H1 (cell line): ENCODE measurements around the gene ZNF550. TPM values are rescaled to one million over a fixed set of nuclear protein-coding genes. Genes with fewer than 3 reads are reported as not detected.
"Not testable (repeated sequence)": the region's sequence is repeated elsewhere in the genome, so short reads cannot be mapped to it uniquely, and the experiment has no call there.

Experiments used
- CTCF ChIA-PET: fragments of 300-600 bp; sonication (Branson Sonifier 250); formaldehyde crosslinking; loops from one replicate; lab custom pipeline; 2021; ENCODE audit not compliant: partially characterized antibody; lab: Charles Lee
- POLR2A ChIA-PET: fragments of 300-600 bp; sonication (Branson Sonifier 250); formaldehyde crosslinking; loops from one replicate; lab custom pipeline; 2021; ENCODE audit warnings: inconsistent platforms; ENCODE audit not compliant: partially characterized antibody; lab: Charles Lee
- DNase-seq, 2 experiments: peaks; one replicate each; pipeline versions ENCODE4 v3.0.0 to v3.0.0-alpha.2; 2010 to 2022; ENCODE audit warnings: low spot score in 2 of 2, low read depth in 1 of 2, mixed read lengths in 1 of 2
- FAIRE-seq: peaks from 2 replicates; lab custom pipeline; 2011; peaks lifted over from hg19 to GRCh38; lab: Jason Lieb, UNC
- H2AFZ ChIP-seq: 2 replicates; pipeline ENCODE4 v1.8.1; 2012; ENCODE audit warnings: low read length, inconsistent platforms
- H2AK5ac ChIP-seq: 2 replicates; pipeline ENCODE4 v1.6.1; 2013; ENCODE audit warnings: low read depth, low read length
- H2BK120ac ChIP-seq: replicated peaks from 2 replicates; pipeline ENCODE3; 2013; ENCODE audit warnings: low read depth, low read length, inconsistent platforms
- H2BK12ac ChIP-seq: 2 replicates; pipeline ENCODE4 v1.6.1; 2013; ENCODE audit warnings: low read depth, low read length
- H2BK15ac ChIP-seq: 2 replicates; pipeline ENCODE4 v1.6.1; 2013; ENCODE audit warnings: low read length
- H2BK20ac ChIP-seq: 2 replicates; pipeline ENCODE4 v1.6.1; 2013; ENCODE audit warnings: low read length
- H2BK5ac ChIP-seq: 2 replicates; pipeline ENCODE4 v1.6.1; 2013; ENCODE audit warnings: low read depth, low read length
- H3K14ac ChIP-seq: 2 replicates; pipeline ENCODE4 v1.6.1; 2013; ENCODE audit warnings: inconsistent platforms; ENCODE audit not compliant: insufficient read length
- H3K18ac ChIP-seq: 2 replicates; pipeline ENCODE4 v1.6.1; 2013; ENCODE audit warnings: low read length; ENCODE audit errors: extremely low read depth
- H3K23ac ChIP-seq: 2 replicates; pipeline ENCODE4 v1.6.1; 2013; ENCODE audit warnings: inconsistent platforms; ENCODE audit not compliant: insufficient read length
- H3K23me2 ChIP-seq: 2 replicates; pipeline ENCODE4 v1.6.1; 2013; ENCODE audit warnings: low read depth, low read length
- H3K27ac ChIP-seq: 2 replicates; pipeline ENCODE4 v1.6.1; 2011; ENCODE audit warnings: low read depth, low read length, inconsistent platforms
- H3K27me3 ChIP-seq, 4 experiments: replicated peaks in 1 of 4; 1 replicate in 1 of 4; 2 replicates in 3 of 4; pipeline versions ENCODE4 v1.6.1 to v1.8.1; 2011 to 2013; ENCODE audit warnings: low read length in 3 of 4, mild to moderate bottlenecking in 3 of 4, inconsistent platforms in 2 of 4, mixed read lengths in 2 of 4, moderate library complexity in 1 of 4; ENCODE audit not compliant: control insufficient read depth in 3 of 4, insufficient read depth in 3 of 4; ENCODE audit errors: extremely low read depth in 1 of 4
- H3K36me3 ChIP-seq, 4 experiments: 2 replicates each; pipeline versions ENCODE4 v1.6.1 to v1.8.1; 2011 to 2013; ENCODE audit warnings: mild to moderate bottlenecking in 4 of 4, low read length in 3 of 4, moderate library complexity in 2 of 4, control low read depth in 1 of 4, inconsistent platforms in 1 of 4; ENCODE audit not compliant: insufficient read depth in 4 of 4, control insufficient read depth in 2 of 4
- H3K4ac ChIP-seq: replicated peaks from 2 replicates; pipeline ENCODE3; 2013; ENCODE audit warnings: low read length, low read depth, mixed read lengths, inconsistent platforms; ENCODE audit not compliant: insufficient read length
- H3K4me1 ChIP-seq, 4 experiments: replicated peaks in 1 of 4; 1 replicate in 1 of 4; 2 replicates in 3 of 4; pipeline versions ENCODE4 v1.6.1 to v1.8.1; 2011 to 2013; ENCODE audit warnings: low read length in 3 of 4, inconsistent platforms in 2 of 4, mixed read lengths in 1 of 4; ENCODE audit not compliant: insufficient read depth in 4 of 4, control insufficient read depth in 3 of 4
- H3K4me2 ChIP-seq, 2 experiments: 2 replicates each; pipeline versions ENCODE4 v1.6.1 to v1.8.1; 2011 to 2013; ENCODE audit warnings: low read depth in 2 of 2, low read length in 2 of 2, control low read depth in 1 of 2, inconsistent platforms in 1 of 2, mild to moderate bottlenecking in 1 of 2; ENCODE audit not compliant: insufficient read depth in 1 of 2
- H3K4me3 ChIP-seq, 4 experiments: fragments of 200-600, 300-600 bp in 1 of 4; sonication (generic), shearing (Covaris generic), sonication (Bioruptor Twin) in 1 of 4; 2 replicates each; pipeline versions ENCODE4 v1.5.1 to v1.8.1; 2011 to 2016; ENCODE audit warnings: low read length in 4 of 4, low read depth in 3 of 4, control low read depth in 2 of 4, inconsistent platforms in 2 of 4, mild to moderate bottlenecking in 2 of 4, mixed read lengths in 1 of 4, moderate library complexity in 1 of 4; ENCODE audit not compliant: insufficient read depth in 2 of 4; ENCODE audit errors: extremely low read depth in 1 of 4
- H3K56ac ChIP-seq: replicated peaks from 2 replicates; pipeline ENCODE3; 2013; ENCODE audit warnings: low read depth, mild to moderate bottlenecking, mixed read lengths, low read length, inconsistent platforms; ENCODE audit not compliant: insufficient read length
- H3K79me1 ChIP-seq: 2 replicates; pipeline ENCODE4 v1.6.1; 2013; ENCODE audit warnings: low read depth, low read length, control low read depth
- H3K79me2 ChIP-seq, 2 experiments: 2 replicates each; pipeline versions ENCODE4 v1.6.1 to v1.8.1; 2012 to 2013; ENCODE audit warnings: low read length in 2 of 2, mild to moderate bottlenecking in 2 of 2, inconsistent platforms in 1 of 2; ENCODE audit not compliant: insufficient read depth in 2 of 2, control insufficient read depth in 1 of 2
- H3K9ac ChIP-seq, 4 experiments: replicated peaks in 1 of 4; 1 replicate in 1 of 4; 2 replicates in 3 of 4; pipeline versions ENCODE4 v1.6.1 to v1.8.1; 2011 to 2013; ENCODE audit warnings: low read depth in 3 of 4, low read length in 3 of 4, control low read depth in 2 of 4, mild to moderate bottlenecking in 2 of 4, moderate library complexity in 2 of 4, inconsistent platforms in 1 of 4; ENCODE audit errors: extremely low read depth in 1 of 4
- H3K9me3 ChIP-seq, 2 experiments: 2 replicates each; pipeline versions ENCODE4 v1.6.1 to v1.8.1; 2012 to 2013; ENCODE audit warnings: mild to moderate bottlenecking in 2 of 2, moderate library complexity in 2 of 2, control low read depth in 1 of 2, inconsistent platforms in 1 of 2, low read depth in 1 of 2, low read length in 1 of 2, mixed read lengths in 1 of 2; ENCODE audit not compliant: insufficient read depth in 2 of 2
- H4K20me1 ChIP-seq, 2 experiments: replicated peaks in 1 of 2; 2 replicates each; pipeline versions ENCODE3 to v1.8.1; 2011 to 2013; ENCODE audit warnings: inconsistent platforms in 2 of 2, low read length in 2 of 2, mild to moderate bottlenecking in 1 of 2; ENCODE audit not compliant: insufficient read depth in 2 of 2, control insufficient read depth in 1 of 2
- H4K5ac ChIP-seq: 2 replicates; pipeline ENCODE4 v1.6.1; 2013; ENCODE audit warnings: low read length, low read depth, mixed read lengths, inconsistent platforms; ENCODE audit not compliant: insufficient read length
- H4K8ac ChIP-seq: 2 replicates; pipeline ENCODE4 v1.8.0; 2013; ENCODE audit warnings: mild to moderate bottlenecking, moderate library complexity, low read length, inconsistent platforms; ENCODE audit not compliant: insufficient read depth; ENCODE audit errors: extremely low read depth
- H4K91ac ChIP-seq: replicated peaks from 2 replicates; pipeline ENCODE3; 2013; ENCODE audit warnings: low read length, mixed read lengths, inconsistent platforms; ENCODE audit not compliant: insufficient read length
- WGBS, 2 experiments: shearing (Covaris generic) in 1 of 2; methylation state at CpG; one replicate each; pipeline versions ENCODE4 v1.1.6 to v1.1.7; 2013 to 2015; ENCODE audit warnings: low lambda C conversion rate in 2 of 2, mixed read lengths in 2 of 2, inconsistent platforms in 1 of 2, low coverage in 1 of 2, missing lambda C conversion rate in 1 of 2; ENCODE audit not compliant: insufficient replicate concordance in 2 of 2, insufficient coverage in 1 of 2, insufficient read length in 1 of 2; ENCODE audit errors: extremely low coverage in 1 of 2, missing lambda C conversion rate in 1 of 2; 5-methylcytosine and 5-hydroxymethylcytosine counted together
- polyA plus RNA-seq, 7 experiments: library from polyadenylated mRNA; depleted of rRNA in 3 of 7; stranded (reverse) in 5 of 7; unstranded in 2 of 7; fragments of >200 nt in 5 of 7; fragments of 200-250 nt in 2 of 7; gene quantifications; 1 replicate in 5 of 7; 2 replicates in 1 of 7; 4 replicates in 1 of 7; pipeline versions ENCODE4 v1.2.1 to v1.2.3, GENCODE V29; 2011 to 2013; ENCODE audit warnings: missing spikeins in 2 of 7, mixed read lengths in 2 of 7
- total RNA-seq: library from RNA; stranded (reverse); fragmentation: NEBNext Ultra II Directional; extraction: Animal tissue kit (Norgen Biotek cat#: 25700); gene quantifications from 2 replicates; pipeline ENCODE4 v1.2.1, GENCODE V29; 2021

Gene ZNF550
- total and polyA plus RNA-seq, 2 of the 8 experiments (the other 6 are each of a cell fraction or from before 2014, with no cell fraction given): 4.5 to 10.7 TPM

GRCh38 chr19:57500400-57500799, 59.3 kb downstream of the ZNF550 start:
- Histone ChIP-seq H3K4me3 (peak overlapping the region; percentile 24 to 69 (median 30); a peak in 7 of 8 replicates), H3K4me2 (peak overlapping the region; percentile 60 to 70), H3K36me3 (peaks cover 2 to 11% (median 2%) of the 10 kb centered on the region in 4 experiments; a peak in 7 of 8 replicates), H3K79me2 (peaks cover 3 to 23% of the 10 kb centered on the region in 2 experiments; a peak in 3 of 4 replicates), H3K9ac (peak overlapping the region in 1 of 4 experiments; percentile 45; a peak in 1 of 7 replicates)
- H3K23me2 ChIP-seq, DNase-seq, H4K20me1 ChIP-seq, H3K14ac ChIP-seq, H3K79me1 ChIP-seq, H3K23ac ChIP-seq, H2AFZ ChIP-seq, H4K91ac ChIP-seq, H2BK5ac ChIP-seq, FAIRE-seq, H2BK15ac ChIP-seq, H4K8ac ChIP-seq, H4K5ac ChIP-seq, CTCF ChIA-PET, H3K18ac ChIP-seq, H3K27me3 ChIP-seq, H3K4ac ChIP-seq, H2BK20ac ChIP-seq, H3K27ac ChIP-seq, H3K56ac ChIP-seq, H2BK12ac ChIP-seq, H2BK120ac ChIP-seq, H3K4me1 ChIP-seq, H2AK5ac ChIP-seq, H3K9me3 ChIP-seq: not testable (repeated sequence)
- WGBS, 2 experiments: 25% methylated on average over 1 of the region's 4 CpGs; no CpG with 5 or more reads in 1 of the 2 experiments
- POLR2A ChIA-PET: interaction anchor here (1.0 kb wide), 1 partner anchor 58 kb away, joined by 3 read pairs; no protein-coding TSS in a partner anchor
